Stimulated activated naive CD8-positive, alpha-beta T cell treated with anti-CD3 and anti-CD28 coated beads, Interleukin-15, Interleukin-2, amounts not matched to agents 100 U/mL and 50 U/mL, for 24 hours (primary cell): Measurements from ENCODE around the gene WSB2.
"Not testable (repeated sequence)": the region's sequence is repeated elsewhere in the genome, so short reads cannot be mapped to it uniquely, and the experiment has no call there.

Source experiments
- ATAC-seq: fragments of 150-1000 bp; cut with Tn5 transposase; one replicate; pipeline ENCODE4 v1.10.0; 2021
- DNase-seq: peaks from one replicate; pipeline ENCODE4 v3.0.0; 2021

Gene WSB2

GRCh38 chr12:118061011-118061872 lies at the start of gene WSB2:
WSB2 (minus strand) TSS chr12:118061179; CDS start chr12:118061048, 131 bp downstream.
- peak; percentile 71 for DNase-seq

GRCh38 chr12:118109088-118109487 lies 48.1 kb upstream of the WSB2 start:
- no peak for ATAC-seq
- no peak for DNase-seq

More at GRCh38 chr12:118061011-118061872, at the start of gene WSB2:
- ATAC-seq: peak; percentile 25

GRCh38 chr12:118107694-118108093 lies 46.7 kb upstream of the WSB2 start:
- no peak for DNase-seq
- ATAC-seq: no peak

DNA sequence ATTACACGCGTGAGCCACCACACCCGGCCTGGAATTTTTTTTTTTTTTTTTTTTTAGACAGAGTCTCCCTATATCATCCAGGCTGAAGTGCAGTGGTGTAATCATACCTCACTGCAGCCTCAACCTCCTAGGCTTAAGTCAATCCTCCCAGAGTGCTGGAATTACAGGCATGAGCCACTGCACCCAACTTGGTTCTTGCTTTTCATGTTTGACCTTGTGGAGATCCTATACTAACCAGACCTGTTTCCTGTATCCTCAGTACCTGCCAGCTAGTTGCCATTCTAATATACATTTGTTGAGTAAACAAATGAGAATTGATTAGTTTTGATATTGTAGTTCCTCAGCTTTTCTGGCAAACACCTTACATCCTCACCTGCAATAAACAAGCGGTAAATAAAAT lies 46.0 kb upstream of the WSB2 start:
- DNase-seq (no peak), ATAC-seq (no peak)

DNA sequence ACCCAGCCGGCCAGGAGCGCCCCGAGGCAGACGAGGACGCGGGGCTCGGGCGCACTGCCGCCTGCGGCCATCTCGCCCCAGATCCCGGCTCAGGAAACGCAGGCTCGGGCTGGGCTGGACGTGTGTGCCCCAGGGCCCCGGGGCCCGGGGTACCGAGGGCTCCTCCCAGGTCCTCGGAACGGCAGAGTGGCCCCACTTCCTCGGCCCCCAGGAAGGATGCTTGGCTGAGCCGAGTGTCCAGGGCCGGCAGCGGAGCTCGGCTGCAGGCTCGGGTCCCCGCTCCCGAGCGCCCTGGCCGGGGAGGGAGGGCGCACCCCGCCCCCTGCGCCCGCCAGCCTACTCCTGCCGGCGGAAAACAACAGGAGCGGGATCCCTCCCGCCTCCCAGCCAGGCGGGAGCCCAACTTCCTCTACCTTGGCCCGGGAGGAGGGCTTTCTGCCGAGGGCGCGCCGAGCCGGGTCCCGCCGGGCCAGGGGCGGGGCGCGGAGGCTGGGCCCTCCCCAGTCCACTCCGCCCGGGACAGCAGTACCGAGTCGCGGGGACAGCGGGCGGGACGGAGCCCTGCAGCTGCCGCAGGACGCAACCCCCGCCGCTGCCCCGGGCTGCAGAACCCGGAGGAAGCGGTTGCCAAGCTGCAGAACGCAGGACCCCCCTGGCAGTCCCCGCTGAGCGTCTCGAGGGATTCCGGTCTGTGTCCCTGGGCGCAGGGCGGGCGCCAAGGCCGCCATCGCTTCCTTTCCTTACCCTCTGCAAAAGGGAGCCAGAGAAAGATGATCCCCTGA lies 42.8 kb upstream of the WSB2 start, which contains the start of gene VSIG10:
TSS of gene VSIG10 (minus strand) at position 411 of the 782 bp plus-strand sequence. CDS start at position 71, 340 bp downstream.
- ATAC-seq (peak; percentile 58), DNase-seq (peak; percentile 29)

DNA sequence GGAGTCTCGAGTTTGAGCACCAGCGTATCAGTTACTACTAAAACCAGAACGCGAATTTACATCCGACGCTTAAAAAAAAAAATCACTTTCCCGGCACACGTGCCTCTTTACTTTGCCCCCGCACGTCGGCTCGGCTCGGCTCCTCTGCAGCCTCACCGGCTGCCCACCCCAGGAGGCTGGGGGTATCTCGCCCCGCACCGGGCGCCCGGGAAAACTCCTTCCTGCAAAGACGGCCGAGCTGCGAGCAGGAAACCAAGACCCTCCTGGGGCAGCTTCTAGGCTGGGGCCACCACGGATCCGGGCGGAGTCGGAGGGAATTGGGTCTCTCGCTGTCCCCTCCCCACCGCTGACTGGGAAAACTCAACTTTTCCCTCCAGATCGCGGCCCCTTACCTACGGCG lies 42.2 kb upstream of the WSB2 start:
- ATAC-seq: no peak
- no peak for DNase-seq

DNA sequence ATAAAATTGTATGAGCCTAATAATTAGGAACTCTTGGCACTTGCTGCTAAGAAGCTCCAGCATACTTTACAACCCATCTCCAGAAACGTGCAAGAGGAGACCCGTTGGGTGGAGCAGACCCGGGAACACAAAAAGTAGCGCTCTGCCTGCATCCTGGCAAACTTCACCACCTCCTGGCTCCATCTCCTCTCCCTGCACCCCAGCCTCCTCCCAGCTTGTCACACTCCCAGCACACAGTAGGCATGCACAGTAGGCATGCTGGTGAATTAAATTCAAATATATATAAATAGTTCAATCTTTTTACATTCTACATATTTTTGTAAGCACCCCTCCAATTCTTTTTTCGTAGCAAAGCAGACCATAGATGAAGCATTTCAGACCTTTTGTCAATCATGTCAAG lies 41.6 kb upstream of the WSB2 start:
- ATAC-seq: no peak
- no peak for DNase-seq

DNA sequence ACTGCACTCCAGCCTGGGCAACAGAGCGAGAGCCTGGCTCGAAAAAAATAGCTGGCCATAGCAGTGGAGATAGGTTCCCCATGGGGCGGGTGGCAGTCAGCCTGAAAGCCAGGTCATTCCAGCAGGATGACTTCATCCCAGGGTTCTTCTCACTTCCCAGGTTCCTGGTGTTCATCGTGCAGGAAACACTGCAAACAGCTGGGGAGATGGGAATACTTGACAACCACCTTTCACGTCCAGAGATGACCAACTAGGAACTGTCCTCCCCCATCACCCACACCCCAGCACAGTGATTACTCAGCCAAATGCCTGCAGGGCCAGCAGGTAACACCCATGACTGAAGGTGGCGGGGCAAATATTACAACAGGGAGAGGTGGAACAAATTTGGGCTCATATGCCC lies 41.1 kb upstream of the WSB2 start:
- DNase-seq (no peak), ATAC-seq (no peak)

GRCh38 chr12:118101051-118101450 lies 40.1 kb upstream of the WSB2 start:
- no peak for DNase-seq
- no peak for ATAC-seq

DNA sequence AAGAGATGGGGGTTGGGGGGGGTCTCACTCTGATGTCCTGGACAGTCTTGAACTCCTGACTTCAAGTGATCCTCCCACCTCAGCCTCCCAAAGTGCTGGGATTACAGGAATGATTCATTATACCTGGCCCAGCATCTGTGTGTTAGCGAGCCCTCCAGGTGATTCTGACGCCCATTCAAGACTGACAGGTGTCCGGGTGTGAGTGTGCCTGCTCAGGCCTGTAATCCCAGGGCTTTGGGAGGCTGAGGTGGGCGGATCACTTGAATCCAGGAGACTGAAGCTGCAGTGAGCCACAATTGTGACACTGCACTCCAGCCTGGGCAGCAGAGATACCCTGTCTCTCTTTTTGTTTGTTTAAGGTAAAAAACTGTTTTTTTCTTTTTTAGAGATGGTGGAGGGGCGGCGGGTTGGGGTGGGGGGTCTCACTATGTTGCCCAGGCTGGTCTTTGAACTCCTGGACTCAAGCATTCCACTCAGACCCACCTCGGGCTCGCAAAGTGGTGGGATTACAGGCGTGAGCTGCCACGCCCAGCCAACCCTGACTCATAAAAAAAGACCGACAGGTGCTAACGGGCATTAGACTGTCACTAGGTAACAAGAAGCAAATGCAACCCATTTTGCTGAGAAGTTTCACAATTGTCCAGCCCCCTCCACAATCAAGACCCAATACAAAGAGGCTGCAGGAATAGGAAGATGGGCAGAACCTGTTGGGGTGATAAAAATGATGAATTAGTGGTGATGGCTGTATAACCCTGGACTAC lies 38.1 kb upstream of the WSB2 start:
- no peak for ATAC-seq

DNA sequence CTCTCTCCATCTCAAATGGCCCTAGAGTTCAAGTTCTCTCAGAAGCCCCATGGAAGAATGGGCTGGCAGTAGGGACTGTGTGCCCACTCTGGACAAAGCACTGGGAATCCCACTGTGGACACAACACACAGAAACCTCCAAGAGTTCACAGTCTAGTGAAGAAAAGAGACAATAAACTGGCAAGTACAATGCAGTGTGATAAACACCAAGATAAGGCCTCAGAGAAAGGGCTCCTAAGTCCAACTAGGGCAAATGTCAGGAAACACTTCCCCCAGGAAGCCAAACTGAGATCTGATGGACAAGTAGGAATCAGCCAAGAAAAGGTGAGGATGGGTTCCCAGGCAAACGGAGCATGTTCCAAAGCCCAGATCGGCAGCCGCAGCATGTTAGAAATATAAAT lies 37.4 kb upstream of the WSB2 start:
- DNase-seq: no peak
- no peak for ATAC-seq

More for the DNA sequence above, 38.1 kb upstream of the WSB2 start:
- DNase-seq: no peak

- ATAC-seq (no peak), DNase-seq (no peak)
Measured at GRCh38 chr12:118094039-118094438, 33.1 kb upstream of the WSB2 start.

- no peak for DNase-seq
- no peak for ATAC-seq
Measured at GRCh38 chr12:118089782-118090181, 28.8 kb upstream of the WSB2 start.

DNA sequence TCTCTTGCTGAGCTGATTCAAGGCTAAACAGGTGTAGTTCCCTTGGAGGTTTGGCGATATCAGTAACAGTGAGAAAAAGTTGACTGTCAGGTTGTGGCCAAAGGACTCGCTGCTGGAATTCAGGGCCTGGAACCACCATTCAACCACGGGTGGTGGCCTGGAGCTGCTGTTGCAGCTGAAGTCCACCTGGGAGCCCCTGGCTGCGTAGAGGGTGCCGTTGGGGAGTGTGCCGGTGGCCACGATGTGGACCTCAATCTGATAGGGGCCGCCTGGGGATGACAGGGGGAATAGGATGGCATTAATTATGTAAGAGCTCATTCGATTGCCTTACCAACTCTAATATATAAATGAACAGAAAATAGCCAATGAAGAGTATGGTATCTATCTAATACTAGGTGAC lies 21.2 kb upstream of the WSB2 start:
- no peak for ATAC-seq
- DNase-seq: no peak

DNA sequence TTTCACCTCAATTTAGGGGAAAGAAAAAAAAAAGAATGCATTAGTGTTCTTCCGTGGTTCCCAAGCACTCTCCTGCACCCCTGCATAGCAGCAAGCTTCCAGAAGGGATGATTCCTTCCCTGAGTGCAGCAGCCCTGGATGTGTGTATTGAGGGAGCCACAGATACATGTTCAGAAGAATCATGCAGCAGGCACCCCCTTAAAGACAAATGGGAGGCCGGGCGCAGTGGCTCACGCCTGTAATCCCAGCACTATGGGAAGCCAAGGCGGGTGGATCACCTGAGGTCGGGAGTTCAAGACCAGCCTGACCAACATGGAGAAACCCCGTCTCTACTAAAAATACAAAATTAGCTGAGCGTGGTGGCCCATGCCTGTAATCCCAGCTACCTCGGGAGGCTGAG lies 20.5 kb upstream of the WSB2 start:
- DNase-seq, ATAC-seq: not testable (repeated sequence)

DNA sequence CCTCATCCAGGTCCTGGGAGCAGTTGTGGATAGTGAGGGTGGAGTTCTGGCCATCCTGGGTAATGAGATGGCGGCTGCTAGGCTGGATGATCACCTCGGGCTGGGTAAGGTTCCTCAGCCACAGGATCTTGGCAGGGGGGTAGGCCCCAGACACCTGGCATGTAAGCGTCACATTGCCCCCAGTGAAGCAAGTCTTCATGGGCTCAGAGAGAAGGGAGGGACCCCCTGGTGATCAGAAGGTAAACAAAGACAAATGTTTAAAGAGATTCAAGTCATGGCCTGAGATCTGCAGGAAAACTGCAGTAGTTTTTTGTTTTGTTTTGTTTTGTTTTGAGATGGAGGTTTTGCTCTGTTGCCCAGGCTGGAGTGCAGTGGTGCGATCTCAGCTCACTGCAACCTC lies 12.8 kb upstream of the WSB2 start:
- ATAC-seq (no peak), DNase-seq (no peak)

DNA sequence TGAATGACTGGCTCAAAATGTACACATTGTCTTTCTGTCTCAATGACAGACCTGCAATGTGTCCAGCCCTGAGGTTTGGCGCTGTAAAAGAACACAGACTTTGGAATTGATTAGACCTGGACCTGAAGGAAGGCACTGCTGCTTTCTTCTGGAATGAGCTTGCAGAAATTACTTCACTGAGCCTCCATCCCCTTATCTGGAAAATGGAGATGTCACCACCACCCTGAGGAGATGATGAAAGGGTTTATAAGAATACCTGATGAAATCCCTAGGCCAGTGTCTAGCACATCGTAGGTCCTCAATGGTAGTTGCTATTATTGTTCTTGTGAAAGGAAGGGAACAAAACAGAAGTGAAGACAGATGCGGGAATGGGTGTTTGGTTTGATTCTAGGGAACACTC lies 9.7 kb upstream of the WSB2 start:
- DNase-seq (no peak), ATAC-seq (no peak)

GRCh38 chr12:118068445-118068844 lies 7.5 kb upstream of the WSB2 start:
- DNase-seq (no peak), ATAC-seq (no peak)

- ATAC-seq: no peak
- DNase-seq: no peak
Measured at GRCh38 chr12:118065380-118065779, 4.4 kb upstream of the WSB2 start.

GRCh38 chr12:118064608-118065007 lies 3.6 kb upstream of the WSB2 start:
- no peak for DNase-seq
- peak; percentile 20 for ATAC-seq

- ATAC-seq: no peak
- DNase-seq: no peak
Measured at GRCh38 chr12:118063576-118064391, 2.8 kb upstream of the WSB2 start.
